Measurements from ENCODE around the gene LEKR1. TPM values are rescaled to one million over a fixed set of nuclear protein-coding genes. Genes with fewer than 3 reads are reported as not detected.

Gene LEKR1
- total and polyA plus RNA-seq, 9 of the 15 experiments (the other 6 are each of a cell fraction or from before 2014, with no cell fraction given): 0.76 to 1.8 (median 1.2) TPM

DNA sequence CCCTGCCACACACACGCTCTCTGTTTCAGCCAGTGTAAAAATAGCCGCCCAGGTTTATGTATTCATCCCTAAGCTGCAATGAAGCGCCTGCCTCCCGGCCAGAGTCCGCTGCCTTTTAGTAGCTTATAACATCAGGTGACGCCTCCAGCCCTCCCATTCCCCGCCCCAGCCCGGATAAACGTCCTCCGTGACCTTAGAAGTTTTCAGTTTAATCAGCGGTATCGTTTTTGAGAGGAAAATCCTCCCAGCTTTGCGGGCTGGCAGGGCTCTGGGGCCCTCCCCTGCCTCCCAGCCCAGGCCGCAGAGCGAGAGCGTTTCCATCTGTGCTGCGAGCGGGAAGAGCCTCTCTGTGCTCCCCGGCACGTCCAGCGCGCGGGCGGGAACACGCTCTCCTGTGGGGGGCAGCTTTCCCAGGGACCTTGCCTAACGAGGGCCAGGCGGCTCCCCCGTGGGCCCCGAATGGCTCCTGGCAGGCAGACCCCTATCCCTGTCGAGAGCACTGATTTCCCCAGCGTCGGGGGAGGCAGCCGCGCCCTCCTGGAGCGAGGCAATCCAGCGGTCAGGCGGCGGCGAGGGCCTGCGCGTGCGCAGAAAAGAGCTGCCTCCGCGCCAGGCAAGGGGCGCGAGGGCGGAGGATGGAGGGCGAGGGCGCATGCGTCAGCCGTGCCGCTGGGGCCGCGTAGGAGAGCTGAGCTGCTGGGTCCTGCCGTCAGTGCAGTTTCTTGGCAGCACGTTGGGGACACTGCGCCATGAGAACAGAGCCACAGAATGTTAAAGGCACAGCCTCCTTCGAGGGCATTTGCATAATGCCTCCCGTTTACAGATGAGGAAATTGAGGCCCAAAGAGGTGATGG, 262.7 kb downstream of the LEKR1 start (continued):
- TF ChIP-seq, protein P1, sequence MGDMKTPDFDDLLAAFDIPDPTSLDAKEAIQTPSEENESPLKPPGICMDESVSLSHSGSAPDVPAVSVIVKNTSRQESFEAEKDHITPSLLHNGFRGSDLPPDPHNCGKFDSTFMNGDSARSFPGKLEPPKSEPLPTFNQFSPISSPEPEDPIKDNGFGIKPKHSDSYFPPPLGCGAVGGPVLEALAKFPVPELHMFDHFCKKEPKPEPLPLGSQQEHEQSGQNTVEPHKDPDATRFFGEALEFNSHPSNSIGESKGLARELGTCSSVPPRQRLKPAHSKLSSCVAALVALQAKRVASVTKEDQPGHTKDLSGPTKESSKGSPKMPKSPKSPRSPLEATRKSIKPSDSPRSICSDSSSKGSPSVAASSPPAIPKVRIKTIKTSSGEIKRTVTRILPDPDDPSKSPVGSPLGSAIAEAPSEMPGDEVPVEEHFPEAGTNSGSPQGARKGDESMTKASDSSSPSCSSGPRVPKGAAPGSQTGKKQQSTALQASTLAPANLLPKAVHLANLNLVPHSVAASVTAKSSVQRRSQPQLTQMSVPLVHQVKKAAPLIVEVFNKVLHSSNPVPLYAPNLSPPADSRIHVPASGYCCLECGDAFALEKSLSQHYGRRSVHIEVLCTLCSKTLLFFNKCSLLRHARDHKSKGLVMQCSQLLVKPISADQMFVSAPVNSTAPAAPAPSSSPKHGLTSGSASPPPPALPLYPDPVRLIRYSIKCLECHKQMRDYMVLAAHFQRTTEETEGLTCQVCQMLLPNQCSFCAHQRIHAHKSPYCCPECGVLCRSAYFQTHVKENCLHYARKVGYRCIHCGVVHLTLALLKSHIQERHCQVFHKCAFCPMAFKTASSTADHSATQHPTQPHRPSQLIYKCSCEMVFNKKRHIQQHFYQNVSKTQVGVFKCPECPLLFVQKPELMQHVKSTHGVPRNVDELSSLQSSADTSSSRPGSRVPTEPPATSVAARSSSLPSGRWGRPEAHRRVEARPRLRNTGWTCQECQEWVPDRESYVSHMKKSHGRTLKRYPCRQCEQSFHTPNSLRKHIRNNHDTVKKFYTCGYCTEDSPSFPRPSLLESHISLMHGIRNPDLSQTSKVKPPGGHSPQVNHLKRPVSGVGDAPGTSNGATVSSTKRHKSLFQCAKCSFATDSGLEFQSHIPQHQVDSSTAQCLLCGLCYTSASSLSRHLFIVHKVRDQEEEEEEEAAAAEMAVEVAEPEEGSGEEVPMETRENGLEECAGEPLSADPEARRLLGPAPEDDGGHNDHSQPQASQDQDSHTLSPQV (IDR thresholded peaks at IDR 0.05): peak; percentile 83
- TF ChIP-seq ZSCAN29 (IDR thresholded peaks at IDR 0.05) (no peak), RBM15 (IDR thresholded peaks at IDR 0.05; ENCODE audit: insufficient read depth, low read length) (no peak), TCF7 (IDR thresholded peaks at IDR 0.05; ENCODE audit: borderline replicate concordance) (no peak), CBFA2T3 (IDR thresholded peaks at IDR 0.05) (peak; percentile 27; the same call in 1 of the 2 replicates), PHF8 (IDR thresholded peaks at IDR 0.05; ENCODE audit: borderline replicate concordance, low read length) (peak; percentile 61; the same call in 1 of the 2 replicates), KLF1 (tag; IDR thresholded peaks at IDR 0.05) (peak; percentile 86), E2F3 (CRISPR knock-in tag; IDR thresholded peaks at IDR 0.05) (peak; percentile 96)
- TF ChIP-seq, protein P2, sequence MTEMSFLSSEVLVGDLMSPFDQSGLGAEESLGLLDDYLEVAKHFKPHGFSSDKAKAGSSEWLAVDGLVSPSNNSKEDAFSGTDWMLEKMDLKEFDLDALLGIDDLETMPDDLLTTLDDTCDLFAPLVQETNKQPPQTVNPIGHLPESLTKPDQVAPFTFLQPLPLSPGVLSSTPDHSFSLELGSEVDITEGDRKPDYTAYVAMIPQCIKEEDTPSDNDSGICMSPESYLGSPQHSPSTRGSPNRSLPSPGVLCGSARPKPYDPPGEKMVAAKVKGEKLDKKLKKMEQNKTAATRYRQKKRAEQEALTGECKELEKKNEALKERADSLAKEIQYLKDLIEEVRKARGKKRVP (CRISPR knock-in tag; IDR thresholded peaks at IDR 0.05): 0 out of 2 replicates have a peak, but pooled peaks have one; percentile 9
- TF ChIP-seq, protein P3, sequence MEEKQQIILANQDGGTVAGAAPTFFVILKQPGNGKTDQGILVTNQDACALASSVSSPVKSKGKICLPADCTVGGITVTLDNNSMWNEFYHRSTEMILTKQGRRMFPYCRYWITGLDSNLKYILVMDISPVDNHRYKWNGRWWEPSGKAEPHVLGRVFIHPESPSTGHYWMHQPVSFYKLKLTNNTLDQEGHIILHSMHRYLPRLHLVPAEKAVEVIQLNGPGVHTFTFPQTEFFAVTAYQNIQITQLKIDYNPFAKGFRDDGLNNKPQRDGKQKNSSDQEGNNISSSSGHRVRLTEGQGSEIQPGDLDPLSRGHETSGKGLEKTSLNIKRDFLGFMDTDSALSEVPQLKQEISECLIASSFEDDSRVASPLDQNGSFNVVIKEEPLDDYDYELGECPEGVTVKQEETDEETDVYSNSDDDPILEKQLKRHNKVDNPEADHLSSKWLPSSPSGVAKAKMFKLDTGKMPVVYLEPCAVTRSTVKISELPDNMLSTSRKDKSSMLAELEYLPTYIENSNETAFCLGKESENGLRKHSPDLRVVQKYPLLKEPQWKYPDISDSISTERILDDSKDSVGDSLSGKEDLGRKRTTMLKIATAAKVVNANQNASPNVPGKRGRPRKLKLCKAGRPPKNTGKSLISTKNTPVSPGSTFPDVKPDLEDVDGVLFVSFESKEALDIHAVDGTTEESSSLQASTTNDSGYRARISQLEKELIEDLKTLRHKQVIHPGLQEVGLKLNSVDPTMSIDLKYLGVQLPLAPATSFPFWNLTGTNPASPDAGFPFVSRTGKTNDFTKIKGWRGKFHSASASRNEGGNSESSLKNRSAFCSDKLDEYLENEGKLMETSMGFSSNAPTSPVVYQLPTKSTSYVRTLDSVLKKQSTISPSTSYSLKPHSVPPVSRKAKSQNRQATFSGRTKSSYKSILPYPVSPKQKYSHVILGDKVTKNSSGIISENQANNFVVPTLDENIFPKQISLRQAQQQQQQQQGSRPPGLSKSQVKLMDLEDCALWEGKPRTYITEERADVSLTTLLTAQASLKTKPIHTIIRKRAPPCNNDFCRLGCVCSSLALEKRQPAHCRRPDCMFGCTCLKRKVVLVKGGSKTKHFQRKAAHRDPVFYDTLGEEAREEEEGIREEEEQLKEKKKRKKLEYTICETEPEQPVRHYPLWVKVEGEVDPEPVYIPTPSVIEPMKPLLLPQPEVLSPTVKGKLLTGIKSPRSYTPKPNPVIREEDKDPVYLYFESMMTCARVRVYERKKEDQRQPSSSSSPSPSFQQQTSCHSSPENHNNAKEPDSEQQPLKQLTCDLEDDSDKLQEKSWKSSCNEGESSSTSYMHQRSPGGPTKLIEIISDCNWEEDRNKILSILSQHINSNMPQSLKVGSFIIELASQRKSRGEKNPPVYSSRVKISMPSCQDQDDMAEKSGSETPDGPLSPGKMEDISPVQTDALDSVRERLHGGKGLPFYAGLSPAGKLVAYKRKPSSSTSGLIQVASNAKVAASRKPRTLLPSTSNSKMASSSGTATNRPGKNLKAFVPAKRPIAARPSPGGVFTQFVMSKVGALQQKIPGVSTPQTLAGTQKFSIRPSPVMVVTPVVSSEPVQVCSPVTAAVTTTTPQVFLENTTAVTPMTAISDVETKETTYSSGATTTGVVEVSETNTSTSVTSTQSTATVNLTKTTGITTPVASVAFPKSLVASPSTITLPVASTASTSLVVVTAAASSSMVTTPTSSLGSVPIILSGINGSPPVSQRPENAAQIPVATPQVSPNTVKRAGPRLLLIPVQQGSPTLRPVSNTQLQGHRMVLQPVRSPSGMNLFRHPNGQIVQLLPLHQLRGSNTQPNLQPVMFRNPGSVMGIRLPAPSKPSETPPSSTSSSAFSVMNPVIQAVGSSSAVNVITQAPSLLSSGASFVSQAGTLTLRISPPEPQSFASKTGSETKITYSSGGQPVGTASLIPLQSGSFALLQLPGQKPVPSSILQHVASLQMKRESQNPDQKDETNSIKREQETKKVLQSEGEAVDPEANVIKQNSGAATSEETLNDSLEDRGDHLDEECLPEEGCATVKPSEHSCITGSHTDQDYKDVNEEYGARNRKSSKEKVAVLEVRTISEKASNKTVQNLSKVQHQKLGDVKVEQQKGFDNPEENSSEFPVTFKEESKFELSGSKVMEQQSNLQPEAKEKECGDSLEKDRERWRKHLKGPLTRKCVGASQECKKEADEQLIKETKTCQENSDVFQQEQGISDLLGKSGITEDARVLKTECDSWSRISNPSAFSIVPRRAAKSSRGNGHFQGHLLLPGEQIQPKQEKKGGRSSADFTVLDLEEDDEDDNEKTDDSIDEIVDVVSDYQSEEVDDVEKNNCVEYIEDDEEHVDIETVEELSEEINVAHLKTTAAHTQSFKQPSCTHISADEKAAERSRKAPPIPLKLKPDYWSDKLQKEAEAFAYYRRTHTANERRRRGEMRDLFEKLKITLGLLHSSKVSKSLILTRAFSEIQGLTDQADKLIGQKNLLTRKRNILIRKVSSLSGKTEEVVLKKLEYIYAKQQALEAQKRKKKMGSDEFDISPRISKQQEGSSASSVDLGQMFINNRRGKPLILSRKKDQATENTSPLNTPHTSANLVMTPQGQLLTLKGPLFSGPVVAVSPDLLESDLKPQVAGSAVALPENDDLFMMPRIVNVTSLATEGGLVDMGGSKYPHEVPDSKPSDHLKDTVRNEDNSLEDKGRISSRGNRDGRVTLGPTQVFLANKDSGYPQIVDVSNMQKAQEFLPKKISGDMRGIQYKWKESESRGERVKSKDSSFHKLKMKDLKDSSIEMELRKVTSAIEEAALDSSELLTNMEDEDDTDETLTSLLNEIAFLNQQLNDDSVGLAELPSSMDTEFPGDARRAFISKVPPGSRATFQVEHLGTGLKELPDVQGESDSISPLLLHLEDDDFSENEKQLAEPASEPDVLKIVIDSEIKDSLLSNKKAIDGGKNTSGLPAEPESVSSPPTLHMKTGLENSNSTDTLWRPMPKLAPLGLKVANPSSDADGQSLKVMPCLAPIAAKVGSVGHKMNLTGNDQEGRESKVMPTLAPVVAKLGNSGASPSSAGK (IDR thresholded peaks at IDR 0.05): peak; percentile 94

Data from K562 (cell line).